HepG2 (cell line): ENCODE data around the gene CD99L2. TPM values are rescaled to one million over a fixed set of nuclear protein-coding genes. Genes with fewer than 3 reads are reported as not detected.

ENCODE experiments used
- ATAC-seq: fragments of 200-7000 bp; cut with Tn5 transposase; 3 replicates; pipeline ENCODE4 v1.9.1; 2020; ENCODE audit warnings: mild to moderate bottlenecking, moderate library complexity
- BruUV-seq: library from RNA; stranded (reverse); fragments of 400-500 nt; replicated peaks from 2 replicates; lab custom pipeline; 2021; lab: Mats Ljungman, UMichigan
- CTCF ChIA-PET: fragments of 300-600 bp; formaldehyde crosslinking; extraction: SDS; loops from one replicate; lab custom pipeline; 2021; ENCODE audit warnings: low total read pairs, inconsistent platforms, low intra/inter-chr PET ratio; lab: Yijun Ruan, JAX
- POLR2A ChIA-PET: fragments of 350-600 bp; sonication (Branson Sonifier 250); formaldehyde crosslinking; loops from one replicate; lab custom pipeline; 2020; ENCODE audit warnings: antibody characterized with exemption, inconsistent platforms; lab: Yijun Ruan, JAX
- DNase-seq: peaks from one replicate; pipeline ENCODE4 v3.0.0-alpha.2; 2015; ENCODE audit warnings: low spot score
- FAIRE-seq: peaks from 3 replicates; lab custom pipeline; 2011; peaks lifted over from hg19 to GRCh38; lab: Jason Lieb, UNC
- H2AFZ ChIP-seq: one replicate; pipeline ENCODE4 v1.6.1; 2011; ENCODE audit warnings: low read length, inconsistent platforms
- H3K27ac ChIP-seq: fragments of 300-600 bp; 3 replicates; pipeline ENCODE4 v1.8.0; 2011; ENCODE audit warnings: mixed run types, mild to moderate bottlenecking, mixed read lengths, low read length, inconsistent platforms; ENCODE audit not compliant: insufficient read depth; ENCODE audit errors: extremely low read length
- H3K27me3 ChIP-seq, 2 experiments: fragments of 200-600 bp in 1 of 2; 2 replicates in 1 of 2; 3 replicates in 1 of 2; pipeline versions ENCODE4 v1.6.0 to v1.8.0; 2011; ENCODE audit warnings: low read length in 2 of 2, mild to moderate bottlenecking in 2 of 2, moderate library complexity in 2 of 2, inconsistent platforms in 1 of 2; ENCODE audit not compliant: insufficient read depth in 2 of 2, control insufficient read depth in 1 of 2
- H3K36me3 ChIP-seq, 2 experiments: fragments of 200-600 bp in 1 of 2; replicated peaks in 1 of 2; 2 replicates in 1 of 2; 3 replicates in 1 of 2; pipeline versions ENCODE4 v1.5.1 to v1.8.0; 2011; ENCODE audit warnings: low read length in 2 of 2, inconsistent platforms in 1 of 2; ENCODE audit not compliant: insufficient read depth in 2 of 2, control insufficient read depth in 1 of 2
- H3K4me1 ChIP-seq: 2 replicates; pipeline ENCODE4 v1.5.1; 2012; ENCODE audit warnings: low read length, inconsistent platforms; ENCODE audit not compliant: insufficient read depth
- H3K4me2 ChIP-seq: 2 replicates; pipeline ENCODE4 v1.6.0; 2011; ENCODE audit warnings: low read depth, low read length, inconsistent platforms
- H3K4me3 ChIP-seq, 3 experiments: fragments of 200-600 bp in 1 of 3; sonication (generic), shearing (Covaris generic) in 1 of 3; replicated peaks in 1 of 3; 2 replicates each; pipeline ENCODE4 v1.5.1; 2011 to 2016; ENCODE audit warnings: low read length in 3 of 3, inconsistent platforms in 2 of 3, low read depth in 2 of 3, mild to moderate bottlenecking in 2 of 3, control low read depth in 1 of 3, mixed read lengths in 1 of 3; ENCODE audit not compliant: insufficient read depth in 1 of 3
- H3K79me2 ChIP-seq: one replicate; pipeline ENCODE4 v1.6.1; 2011; ENCODE audit warnings: low read length, inconsistent platforms; ENCODE audit not compliant: insufficient read depth
- H3K9ac ChIP-seq: 2 replicates; pipeline ENCODE4 v1.6.0; 2011; ENCODE audit warnings: mild to moderate bottlenecking, low read depth, low read length, inconsistent platforms; ENCODE audit not compliant: insufficient read depth
- H3K9me3 ChIP-seq: 2 replicates; pipeline ENCODE4 v1.5.1; 2012; ENCODE audit warnings: mild to moderate bottlenecking, low read length
- H4K20me1 ChIP-seq: 2 replicates; pipeline ENCODE4 v1.6.0; 2011; ENCODE audit warnings: inconsistent platforms, mild to moderate bottlenecking, low read length, moderate library complexity; ENCODE audit not compliant: insufficient read depth
- ADNP ChIP-seq: sonication (generic); formaldehyde crosslinking; IDR thresholded peaks from 2 replicates; pipeline ENCODE4 v1.4.0; 2020; ENCODE audit warnings: missing genetic modification reagents
- ATF6 ChIP-seq: sonication (generic); formaldehyde crosslinking; conservative IDR thresholded peaks from 2 replicates; pipeline ENCODE4 v1.4.0; 2020; ENCODE audit warnings: missing genetic modification reagents
- DNMT3B ChIP-seq: conservative IDR thresholded peaks from 2 replicates; pipeline ENCODE4 v1.6.1; 2016; ENCODE audit warnings: missing biosample characterization, control low read depth
- EHMT2 ChIP-seq: fragments of 200-600 bp; sonication (generic); IDR thresholded peaks from 2 replicates; pipeline ENCODE4 v1.7.0; 2017; ENCODE audit warnings: antibody characterized with exemption, low read depth, low read length, borderline replicate concordance
- KLF6 ChIP-seq: IDR thresholded peaks from 2 replicates; pipeline ENCODE4 v1.8.0; 2016; ENCODE audit warnings: missing biosample characterization, missing genetic modification reagents
- MED13 ChIP-seq: sonication (generic); formaldehyde crosslinking; IDR thresholded peaks from 2 replicates; pipeline ENCODE4 v1.5.0; 2020; ENCODE audit warnings: missing genetic modification reagents
- NFE2 ChIP-seq: sonication (generic); formaldehyde crosslinking; IDR thresholded peaks from 2 replicates; pipeline ENCODE4 v1.4.0; 2020; ENCODE audit warnings: missing genetic modification reagents
- NR1H2 ChIP-seq: sonication (generic); formaldehyde crosslinking; IDR thresholded peaks from 2 replicates; pipeline ENCODE4 v1.8.1; 2022; ENCODE audit warnings: low read depth, missing genetic modification reagents, borderline replicate concordance
- PTBP1 ChIP-seq: fragments of 200-400 bp; formaldehyde crosslinking; IDR thresholded peaks from 2 replicates; pipeline ENCODE4 v1.6.1; 2018; ENCODE audit warnings: low read length, low read depth; ENCODE audit not compliant: poor library complexity, severe bottlenecking
- RAD21 ChIP-seq: fragments of 450-650 bp; formaldehyde crosslinking; IDR thresholded peaks from 2 replicates; pipeline ENCODE4 v1.5.0; 2020; ENCODE audit warnings: mild to moderate bottlenecking
- RCOR2 ChIP-seq: IDR thresholded peaks from 2 replicates; pipeline ENCODE4 v1.6.1; 2016; ENCODE audit warnings: missing biosample characterization, missing genetic modification reagents
- SRSF9 ChIP-seq: fragments of 200-400 bp; formaldehyde crosslinking; IDR thresholded peaks from 2 replicates; pipeline ENCODE4 v1.6.1; 2018; ENCODE audit warnings: borderline replicate concordance, mild to moderate bottlenecking, low read depth, low read length; ENCODE audit not compliant: insufficient read depth, poor library complexity, severe bottlenecking
- ZMAT3 ChIP-seq: sonication (generic); formaldehyde crosslinking; conservative IDR thresholded peaks from 2 replicates; pipeline ENCODE4 v1.7.0; 2021; ENCODE audit warnings: missing genetic modification reagents
- ZNF468 ChIP-seq: sonication (generic); formaldehyde crosslinking; IDR thresholded peaks from 2 replicates; pipeline ENCODE4 v1.8.0; 2022; ENCODE audit warnings: mild to moderate bottlenecking, moderate library complexity, missing genetic modification reagents
- ZNF616 ChIP-seq: sonication (generic); formaldehyde crosslinking; IDR thresholded peaks from 2 replicates; pipeline ENCODE4 v1.5.0; 2020; ENCODE audit warnings: low read depth, mild to moderate bottlenecking, missing genetic modification reagents
- ZNF784 ChIP-seq: sonication (generic); formaldehyde crosslinking; IDR thresholded peaks from 2 replicates; pipeline ENCODE4 v1.5.1; 2020; ENCODE audit warnings: missing genetic modification reagents, mild to moderate bottlenecking, borderline replicate concordance
- ZZZ3 ChIP-seq: sonication (generic); formaldehyde crosslinking; IDR thresholded peaks from 2 replicates; pipeline ENCODE4 v1.4.0; 2020; ENCODE audit warnings: missing genetic modification reagents, mild to moderate bottlenecking, borderline replicate concordance
- WGBS: methylation state at CpG from one replicate; pipeline ENCODE4 v1.1.6; 2017; ENCODE audit warnings: low lambda C conversion rate; 5-methylcytosine and 5-hydroxymethylcytosine counted together
- in situ Hi-C: cut with HindIII; loops from 2 replicates; pipeline ENCODE4 v1.10.0; 2017; ENCODE audit warnings: low pct_unique_long_range_greater_than_20kb; ENCODE audit not compliant: extremely low pct_ligation_motif_present
- intact Hi-C: fragments of 100-400 bp; cut with micrococcal nuclease; formaldehyde crosslinking; loops from one replicate; pipeline ENCODE4 v1.10.0; 2022; ENCODE audit not compliant: unreplicated experiment
- polyA plus RNA-seq, 8 experiments: library from polyadenylated mRNA; depleted of rRNA in 3 of 8; stranded (reverse) in 7 of 8; unstranded in 1 of 8; fragments of >200 nt; fragmentation: Illumina TruSeq in 4 of 8; extraction: Trizol in 4 of 8; gene quantifications; 2 replicates each; pipeline versions ENCODE4 v1.2.1 to v1.2.3, GENCODE V29; 2011 to 2016; ENCODE audit warnings: low read depth in 4 of 8, missing spikeins in 1 of 8, mixed read lengths in 1 of 8; ENCODE audit not compliant: insufficient read depth in 1 of 8
- total RNA-seq, 5 experiments: library from RNA; depleted of rRNA; stranded (reverse); fragments of >200 nt; fragmentation: Illumina TruSeq; extraction: Trizol; gene quantifications; 2 replicates each; pipeline ENCODE4 v1.2.3, GENCODE V29; 2016; ENCODE audit warnings: low read depth in 1 of 5
- TF ChIP-seq, protein P1 (sequence below): fragments of 450-650 bp; IDR thresholded peaks from 2 replicates; pipeline ENCODE4 v1.6.1; 2017

The CD99L2 gene
- total and polyA plus RNA-seq, 2 of the 13 experiments (the other 11 are each of a cell fraction or from before 2014, with no cell fraction given) = 6.9 to 7.6 TPM

- H3K27ac ChIP-seq = no peak overlapping the region
- no peak for DNase-seq
- in situ Hi-C loops = no loop called here
- no TSS peak for BruUV-seq
- no peak for ATAC-seq
- no peak overlapping the region for H3K4me3 ChIP-seq
- no peak for FAIRE-seq
- H3K4me2 ChIP-seq = no peak overlapping the region
- no peaks in the 10 kb centered on the region for H3K27me3 ChIP-seq
- no peak overlapping the region for H2AFZ ChIP-seq
- no peaks in the 10 kb centered on the region for H3K79me2 ChIP-seq
- H3K4me1 ChIP-seq = no peaks in the 10 kb centered on the region
- CTCF ChIA-PET = no interaction called here
- 81% methylated on average over 3 of the region's 3 CpGs for WGBS
- H4K20me1 ChIP-seq = no peaks in the 10 kb centered on the region
- POLR2A ChIA-PET = no interaction called here
- no peaks in the 10 kb centered on the region for H3K36me3 ChIP-seq
- 0 out of 2 replicates have a peak, but pooled peaks cover 5% of the 10 kb centered on the region for H3K9me3 ChIP-seq
- intact Hi-C loops = no loop called here
- H3K9ac ChIP-seq = no peak overlapping the region
- TF ChIP-seq ZNF616 (CRISPR knock-in tag) = no peak
- no peak for TF ChIP-seq ADNP
- TF ChIP-seq SRSF9 = no peak
- TF ChIP-seq NFE2 (CRISPR knock-in tag) = no peak
- no peak for TF ChIP-seq PTBP1
- TF ChIP-seq MED13 = no peak
- no peak for TF ChIP-seq ZNF784 (CRISPR knock-in tag)
- no peak for TF ChIP-seq RCOR2 (CRISPR knock-in tag)
- TF ChIP-seq ZMAT3 (CRISPR knock-in tag) = no peak
- no peak for TF ChIP-seq NR1H2 (CRISPR knock-in tag)
- TF ChIP-seq ZZZ3 = no peak
- TF ChIP-seq RAD21 (CRISPR knock-in tag) = no peak
- TF ChIP-seq ATF6 (CRISPR knock-in tag) = no peak
- no peak for TF ChIP-seq KLF6 (CRISPR knock-in tag)
- TF ChIP-seq DNMT3B (CRISPR knock-in tag) = no peak
- no peak for TF ChIP-seq EHMT2
- TF ChIP-seq, protein P1, sequence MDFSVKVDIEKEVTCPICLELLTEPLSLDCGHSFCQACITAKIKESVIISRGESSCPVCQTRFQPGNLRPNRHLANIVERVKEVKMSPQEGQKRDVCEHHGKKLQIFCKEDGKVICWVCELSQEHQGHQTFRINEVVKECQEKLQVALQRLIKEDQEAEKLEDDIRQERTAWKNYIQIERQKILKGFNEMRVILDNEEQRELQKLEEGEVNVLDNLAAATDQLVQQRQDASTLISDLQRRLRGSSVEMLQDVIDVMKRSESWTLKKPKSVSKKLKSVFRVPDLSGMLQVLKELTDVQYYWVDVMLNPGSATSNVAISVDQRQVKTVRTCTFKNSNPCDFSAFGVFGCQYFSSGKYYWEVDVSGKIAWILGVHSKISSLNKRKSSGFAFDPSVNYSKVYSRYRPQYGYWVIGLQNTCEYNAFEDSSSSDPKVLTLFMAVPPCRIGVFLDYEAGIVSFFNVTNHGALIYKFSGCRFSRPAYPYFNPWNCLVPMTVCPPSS = no peak
- TF ChIP-seq ZNF468 (CRISPR knock-in tag) = no peak
Observed at GRCh38 chrX:150857453-150857852, 41.0 kb downstream of the CD99L2 start.
